Measurements from ENCODE around the gene TULP1. TPM values are rescaled to one million over a fixed set of nuclear protein-coding genes. Genes with fewer than 3 reads are reported as not detected.

The TULP1 gene
- total and polyA plus RNA-seq, 2 of the 13 experiments (the other 11 are each of a cell fraction or from before 2014, with no cell fraction given), result not detected

DNA sequence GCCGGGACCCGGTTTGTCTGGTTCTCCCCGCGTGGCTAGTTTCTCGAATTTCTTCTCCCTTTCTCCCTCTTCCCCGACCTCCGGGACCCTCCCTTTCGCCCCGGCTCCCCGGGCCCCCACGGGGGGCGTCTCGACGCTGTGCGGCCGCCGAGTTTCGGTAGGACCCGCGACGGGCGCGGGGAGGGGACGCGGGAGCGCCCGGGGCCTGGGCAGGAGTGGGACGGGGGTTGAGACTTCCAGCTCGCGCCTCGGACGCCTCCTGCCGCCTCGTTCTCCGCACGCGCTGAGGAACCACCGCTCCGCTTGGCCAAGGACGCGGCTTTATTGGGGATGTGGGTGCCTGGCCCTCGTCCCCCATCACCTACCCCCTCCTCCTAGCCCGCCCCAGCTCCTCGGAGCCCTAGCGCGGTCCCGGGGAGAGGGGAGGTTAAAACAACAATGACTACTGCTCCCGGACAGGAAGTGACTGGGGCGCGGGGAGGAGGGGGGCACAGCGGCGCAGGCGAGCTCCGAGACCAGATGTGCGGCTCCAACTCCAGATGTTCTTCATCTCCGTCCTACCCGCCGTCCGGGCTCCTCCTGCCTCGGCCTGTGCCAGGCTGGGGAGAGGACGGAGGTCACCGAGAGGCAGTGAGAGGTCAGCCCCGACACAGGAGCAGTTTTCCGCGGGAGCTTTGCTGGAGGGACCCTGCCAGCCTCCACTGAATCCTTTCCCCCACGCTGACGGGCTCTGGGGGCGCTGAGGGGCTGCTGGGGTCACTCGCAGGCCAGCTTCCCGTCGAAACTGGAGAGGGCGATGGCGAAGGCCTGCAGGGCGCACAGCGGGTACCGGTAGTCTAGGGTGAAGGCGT, 14.9 kb downstream of the TULP1 start (continued):
- TF ChIP-seq, protein P1, sequence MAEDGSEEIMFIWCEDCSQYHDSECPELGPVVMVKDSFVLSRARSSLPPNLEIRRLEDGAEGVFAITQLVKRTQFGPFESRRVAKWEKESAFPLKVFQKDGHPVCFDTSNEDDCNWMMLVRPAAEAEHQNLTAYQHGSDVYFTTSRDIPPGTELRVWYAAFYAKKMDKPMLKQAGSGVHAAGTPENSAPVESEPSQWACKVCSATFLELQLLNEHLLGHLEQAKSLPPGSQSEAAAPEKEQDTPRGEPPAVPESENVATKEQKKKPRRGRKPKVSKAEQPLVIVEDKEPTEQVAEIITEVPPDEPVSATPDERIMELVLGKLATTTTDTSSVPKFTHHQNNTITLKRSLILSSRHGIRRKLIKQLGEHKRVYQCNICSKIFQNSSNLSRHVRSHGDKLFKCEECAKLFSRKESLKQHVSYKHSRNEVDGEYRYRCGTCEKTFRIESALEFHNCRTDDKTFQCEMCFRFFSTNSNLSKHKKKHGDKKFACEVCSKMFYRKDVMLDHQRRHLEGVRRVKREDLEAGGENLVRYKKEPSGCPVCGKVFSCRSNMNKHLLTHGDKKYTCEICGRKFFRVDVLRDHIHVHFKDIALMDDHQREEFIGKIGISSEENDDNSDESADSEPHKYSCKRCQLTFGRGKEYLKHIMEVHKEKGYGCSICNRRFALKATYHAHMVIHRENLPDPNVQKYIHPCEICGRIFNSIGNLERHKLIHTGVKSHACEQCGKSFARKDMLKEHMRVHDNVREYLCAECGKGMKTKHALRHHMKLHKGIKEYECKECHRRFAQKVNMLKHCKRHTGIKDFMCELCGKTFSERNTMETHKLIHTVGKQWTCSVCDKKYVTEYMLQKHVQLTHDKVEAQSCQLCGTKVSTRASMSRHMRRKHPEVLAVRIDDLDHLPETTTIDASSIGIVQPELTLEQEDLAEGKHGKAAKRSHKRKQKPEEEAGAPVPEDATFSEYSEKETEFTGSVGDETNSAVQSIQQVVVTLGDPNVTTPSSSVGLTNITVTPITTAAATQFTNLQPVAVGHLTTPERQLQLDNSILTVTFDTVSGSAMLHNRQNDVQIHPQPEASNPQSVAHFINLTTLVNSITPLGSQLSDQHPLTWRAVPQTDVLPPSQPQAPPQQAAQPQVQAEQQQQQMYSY (CRISPR knock-in tag; IDR thresholded peaks at IDR 0.05), result peak; percentile 82; the same call in 1 of the 2 replicates
- TF ChIP-seq ZNF232 (CRISPR knock-in tag; IDR thresholded peaks at IDR 0.05; ENCODE audit: borderline replicate concordance) (peak; percentile 92), SRSF9 (IDR thresholded peaks at IDR 0.05; ENCODE audit: borderline replicate concordance, insufficient read depth, low read depth, low read length, poor library complexity, severe bottlenecking) (no peak), MTA3 (CRISPR knock-in tag; IDR thresholded peaks at IDR 0.05) (no peak), ZNF230 (CRISPR knock-in tag; IDR thresholded peaks at IDR 0.05) (peak; percentile 79; the same call in 1 of the 2 replicates), ATF7-NPFF (CRISPR knock-in tag; IDR thresholded peaks at IDR 0.05; ENCODE audit: low read depth) (peak; percentile 82), ZNF788 (CRISPR knock-in tag; IDR thresholded peaks at IDR 0.05; ENCODE audit: borderline replicate concordance) (peak; percentile 63; the same call in 1 of the 2 replicates), RFXANK (CRISPR knock-in tag; IDR thresholded peaks at IDR 0.05) (no peak), RAD21 (CRISPR knock-in tag; IDR thresholded peaks at IDR 0.05) (no peak)
- TF ChIP-seq, protein P2, sequence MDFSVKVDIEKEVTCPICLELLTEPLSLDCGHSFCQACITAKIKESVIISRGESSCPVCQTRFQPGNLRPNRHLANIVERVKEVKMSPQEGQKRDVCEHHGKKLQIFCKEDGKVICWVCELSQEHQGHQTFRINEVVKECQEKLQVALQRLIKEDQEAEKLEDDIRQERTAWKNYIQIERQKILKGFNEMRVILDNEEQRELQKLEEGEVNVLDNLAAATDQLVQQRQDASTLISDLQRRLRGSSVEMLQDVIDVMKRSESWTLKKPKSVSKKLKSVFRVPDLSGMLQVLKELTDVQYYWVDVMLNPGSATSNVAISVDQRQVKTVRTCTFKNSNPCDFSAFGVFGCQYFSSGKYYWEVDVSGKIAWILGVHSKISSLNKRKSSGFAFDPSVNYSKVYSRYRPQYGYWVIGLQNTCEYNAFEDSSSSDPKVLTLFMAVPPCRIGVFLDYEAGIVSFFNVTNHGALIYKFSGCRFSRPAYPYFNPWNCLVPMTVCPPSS (IDR thresholded peaks at IDR 0.05), result no peak
- TF ChIP-seq, protein P3, sequence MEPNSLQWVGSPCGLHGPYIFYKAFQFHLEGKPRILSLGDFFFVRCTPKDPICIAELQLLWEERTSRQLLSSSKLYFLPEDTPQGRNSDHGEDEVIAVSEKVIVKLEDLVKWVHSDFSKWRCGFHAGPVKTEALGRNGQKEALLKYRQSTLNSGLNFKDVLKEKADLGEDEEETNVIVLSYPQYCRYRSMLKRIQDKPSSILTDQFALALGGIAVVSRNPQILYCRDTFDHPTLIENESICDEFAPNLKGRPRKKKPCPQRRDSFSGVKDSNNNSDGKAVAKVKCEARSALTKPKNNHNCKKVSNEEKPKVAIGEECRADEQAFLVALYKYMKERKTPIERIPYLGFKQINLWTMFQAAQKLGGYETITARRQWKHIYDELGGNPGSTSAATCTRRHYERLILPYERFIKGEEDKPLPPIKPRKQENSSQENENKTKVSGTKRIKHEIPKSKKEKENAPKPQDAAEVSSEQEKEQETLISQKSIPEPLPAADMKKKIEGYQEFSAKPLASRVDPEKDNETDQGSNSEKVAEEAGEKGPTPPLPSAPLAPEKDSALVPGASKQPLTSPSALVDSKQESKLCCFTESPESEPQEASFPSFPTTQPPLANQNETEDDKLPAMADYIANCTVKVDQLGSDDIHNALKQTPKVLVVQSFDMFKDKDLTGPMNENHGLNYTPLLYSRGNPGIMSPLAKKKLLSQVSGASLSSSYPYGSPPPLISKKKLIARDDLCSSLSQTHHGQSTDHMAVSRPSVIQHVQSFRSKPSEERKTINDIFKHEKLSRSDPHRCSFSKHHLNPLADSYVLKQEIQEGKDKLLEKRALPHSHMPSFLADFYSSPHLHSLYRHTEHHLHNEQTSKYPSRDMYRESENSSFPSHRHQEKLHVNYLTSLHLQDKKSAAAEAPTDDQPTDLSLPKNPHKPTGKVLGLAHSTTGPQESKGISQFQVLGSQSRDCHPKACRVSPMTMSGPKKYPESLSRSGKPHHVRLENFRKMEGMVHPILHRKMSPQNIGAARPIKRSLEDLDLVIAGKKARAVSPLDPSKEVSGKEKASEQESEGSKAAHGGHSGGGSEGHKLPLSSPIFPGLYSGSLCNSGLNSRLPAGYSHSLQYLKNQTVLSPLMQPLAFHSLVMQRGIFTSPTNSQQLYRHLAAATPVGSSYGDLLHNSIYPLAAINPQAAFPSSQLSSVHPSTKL (CRISPR knock-in tag; IDR thresholded peaks at IDR 0.05), result peak; percentile 49
- TF ChIP-seq, protein P4, sequence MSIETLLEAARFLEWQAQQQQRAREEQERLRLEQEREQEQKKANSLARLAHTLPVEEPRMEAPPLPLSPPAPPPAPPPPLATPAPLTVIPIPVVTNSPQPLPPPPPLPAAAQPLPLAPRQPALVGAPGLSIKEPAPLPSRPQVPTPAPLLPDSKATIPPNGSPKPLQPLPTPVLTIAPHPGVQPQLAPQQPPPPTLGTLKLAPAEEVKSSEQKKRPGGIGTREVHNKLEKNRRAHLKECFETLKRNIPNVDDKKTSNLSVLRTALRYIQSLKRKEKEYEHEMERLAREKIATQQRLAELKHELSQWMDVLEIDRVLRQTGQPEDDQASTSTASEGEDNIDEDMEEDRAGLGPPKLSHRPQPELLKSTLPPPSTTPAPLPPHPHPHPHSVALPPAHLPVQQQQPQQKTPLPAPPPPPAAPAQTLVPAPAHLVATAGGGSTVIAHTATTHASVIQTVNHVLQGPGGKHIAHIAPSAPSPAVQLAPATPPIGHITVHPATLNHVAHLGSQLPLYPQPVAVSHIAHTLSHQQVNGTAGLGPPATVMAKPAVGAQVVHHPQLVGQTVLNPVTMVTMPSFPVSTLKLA (IDR thresholded peaks at IDR 0.05), result no peak
- TF ChIP-seq, protein P5, sequence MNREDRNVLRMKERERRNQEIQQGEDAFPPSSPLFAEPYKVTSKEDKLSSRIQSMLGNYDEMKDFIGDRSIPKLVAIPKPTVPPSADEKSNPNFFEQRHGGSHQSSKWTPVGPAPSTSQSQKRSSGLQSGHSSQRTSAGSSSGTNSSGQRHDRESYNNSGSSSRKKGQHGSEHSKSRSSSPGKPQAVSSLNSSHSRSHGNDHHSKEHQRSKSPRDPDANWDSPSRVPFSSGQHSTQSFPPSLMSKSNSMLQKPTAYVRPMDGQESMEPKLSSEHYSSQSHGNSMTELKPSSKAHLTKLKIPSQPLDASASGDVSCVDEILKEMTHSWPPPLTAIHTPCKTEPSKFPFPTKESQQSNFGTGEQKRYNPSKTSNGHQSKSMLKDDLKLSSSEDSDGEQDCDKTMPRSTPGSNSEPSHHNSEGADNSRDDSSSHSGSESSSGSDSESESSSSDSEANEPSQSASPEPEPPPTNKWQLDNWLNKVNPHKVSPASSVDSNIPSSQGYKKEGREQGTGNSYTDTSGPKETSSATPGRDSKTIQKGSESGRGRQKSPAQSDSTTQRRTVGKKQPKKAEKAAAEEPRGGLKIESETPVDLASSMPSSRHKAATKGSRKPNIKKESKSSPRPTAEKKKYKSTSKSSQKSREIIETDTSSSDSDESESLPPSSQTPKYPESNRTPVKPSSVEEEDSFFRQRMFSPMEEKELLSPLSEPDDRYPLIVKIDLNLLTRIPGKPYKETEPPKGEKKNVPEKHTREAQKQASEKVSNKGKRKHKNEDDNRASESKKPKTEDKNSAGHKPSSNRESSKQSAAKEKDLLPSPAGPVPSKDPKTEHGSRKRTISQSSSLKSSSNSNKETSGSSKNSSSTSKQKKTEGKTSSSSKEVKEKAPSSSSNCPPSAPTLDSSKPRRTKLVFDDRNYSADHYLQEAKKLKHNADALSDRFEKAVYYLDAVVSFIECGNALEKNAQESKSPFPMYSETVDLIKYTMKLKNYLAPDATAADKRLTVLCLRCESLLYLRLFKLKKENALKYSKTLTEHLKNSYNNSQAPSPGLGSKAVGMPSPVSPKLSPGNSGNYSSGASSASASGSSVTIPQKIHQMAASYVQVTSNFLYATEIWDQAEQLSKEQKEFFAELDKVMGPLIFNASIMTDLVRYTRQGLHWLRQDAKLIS (CRISPR knock-in tag; IDR thresholded peaks at IDR 0.05), result peak; percentile 25; the same call in 1 of the 2 replicates
